IPS DF 6.9 (cell line): ENCODE results near the gene TIMP2.
"Not testable (repeated sequence)": the region's sequence is repeated elsewhere in the genome, so short reads cannot be mapped to it uniquely, and the experiment has no call there.

Experiments used
- DNase-seq: peaks from one replicate; pipeline ENCODE4 v3.0.0-alpha.2; 2013; ENCODE audit warnings: low read depth, low spot score
- H3K27ac ChIP-seq: one replicate; pipeline ENCODE4 v1.5.1; 2013; ENCODE audit warnings: low read length, control low read depth
- H3K27me3 ChIP-seq: 2 replicates; pipeline ENCODE4 v1.6.1; 2013; ENCODE audit warnings: mild to moderate bottlenecking, low read length; ENCODE audit not compliant: control insufficient read depth, insufficient read depth
- H3K36me3 ChIP-seq: 2 replicates; pipeline ENCODE4 v1.6.1; 2013; ENCODE audit warnings: low read length; ENCODE audit not compliant: control insufficient read depth, insufficient read depth
- H3K4me1 ChIP-seq: 2 replicates; pipeline ENCODE4 v1.6.1; 2013; ENCODE audit warnings: low read length; ENCODE audit not compliant: control insufficient read depth, insufficient read depth
- H3K4me3 ChIP-seq: 2 replicates; pipeline ENCODE4 v1.5.1; 2013; ENCODE audit warnings: mild to moderate bottlenecking, low read length
- H3K9me3 ChIP-seq: 2 replicates; pipeline ENCODE4 v1.6.1; 2013; ENCODE audit warnings: low read length, inconsistent platforms; ENCODE audit not compliant: control insufficient read depth, insufficient read depth
- WGBS: extraction: QIAGEN DNeasy Blood & Tissue Kit; methylation state at CpG from one replicate; pipeline ENCODE4 v1.1.7; 2013; ENCODE audit warnings: mixed read lengths, missing lambda C conversion rate; ENCODE audit not compliant: insufficient read length, insufficient coverage; 5-methylcytosine and 5-hydroxymethylcytosine counted together

The TIMP2 gene

GRCh38 chr17:78890096-78890495 lies 35.1 kb downstream of the TIMP2 start:
- H3K9me3 ChIP-seq, H3K4me1 ChIP-seq, DNase-seq, H3K27ac ChIP-seq, H3K27me3 ChIP-seq, H3K4me3 ChIP-seq: not testable (repeated sequence)
- no CpG with 5 or more reads among the region's 11 CpGs for WGBS
- H3K36me3 ChIP-seq: peaks cover 10% of the 10 kb centered on the region

GRCh38 chr17:78889531-78889930 lies 35.7 kb downstream of the TIMP2 start:
- no peak for DNase-seq
- H3K4me3 ChIP-seq: no peak overlapping the region
- H3K9me3 ChIP-seq: no peaks in the 10 kb centered on the region
- H3K4me1 ChIP-seq: peaks cover 2% of the 10 kb centered on the region
- WGBS: no CpG with 5 or more reads among the region's 8 CpGs
- H3K36me3 ChIP-seq: peaks cover 10% of the 10 kb centered on the region
- no peaks in the 10 kb centered on the region for H3K27me3 ChIP-seq
- no peak overlapping the region for H3K27ac ChIP-seq

DNA sequence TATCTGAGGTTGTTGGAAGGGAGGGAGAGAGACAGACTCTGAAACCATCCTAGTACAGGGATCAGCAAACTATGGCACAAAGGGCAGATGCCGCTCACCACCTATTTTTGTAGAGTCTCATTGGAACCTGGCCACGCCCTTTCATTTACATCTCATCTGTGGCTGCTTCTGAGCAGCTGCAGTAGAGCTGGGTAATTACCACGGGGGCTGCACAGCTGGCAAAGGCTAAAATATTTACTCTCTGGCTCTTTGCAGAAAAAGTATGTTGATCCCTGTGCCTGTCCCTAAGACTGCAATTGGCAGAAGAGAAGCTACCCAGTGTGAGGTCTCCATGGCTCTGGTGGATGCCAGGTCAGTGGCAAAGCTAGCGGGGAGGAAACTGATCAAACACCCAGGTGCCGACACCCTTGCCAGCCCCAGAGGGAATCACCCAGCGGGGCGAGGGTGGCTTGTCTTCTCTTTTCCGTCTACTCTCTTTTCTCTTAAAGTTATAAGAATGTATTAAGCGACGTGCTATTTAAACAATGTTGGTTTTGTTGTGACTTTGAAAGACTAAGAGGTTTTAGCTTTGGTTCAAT lies 36.2 kb downstream of the TIMP2 start:
- no peak for DNase-seq
- Histone ChIP-seq H3K27me3 (no peaks in the 10 kb centered on the region), H3K36me3 (peaks cover 10% of the 10 kb centered on the region), H3K27ac (no peak overlapping the region), H3K4me1 (peaks cover 6% of the 10 kb centered on the region), H3K4me3 (no peak overlapping the region), H3K9me3 (no peaks in the 10 kb centered on the region)
- WGBS: no CpG with 5 or more reads among the region's 10 CpGs

DNA sequence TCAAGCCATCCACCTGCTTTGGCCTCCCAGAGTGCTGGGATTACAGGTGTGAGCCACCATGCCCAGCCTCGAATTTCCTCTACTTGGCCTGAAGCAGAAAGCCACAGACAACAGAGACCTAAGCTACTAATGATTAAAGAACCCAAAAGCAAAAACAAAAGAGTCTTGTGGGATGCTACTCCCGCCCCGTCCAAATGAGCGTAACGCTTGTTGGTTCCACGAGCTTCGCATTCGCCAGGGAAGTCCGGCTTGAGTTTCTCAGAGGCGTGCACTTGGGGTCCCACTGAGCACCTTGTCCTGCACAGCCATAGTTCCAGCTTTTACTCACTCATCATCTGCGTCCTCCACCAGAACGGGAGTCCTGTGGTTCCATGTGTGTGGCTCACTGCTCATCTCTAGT lies 38.2 kb downstream of the TIMP2 start:
- 0 out of 2 replicates have a peak, but pooled peaks cover 2% of the 10 kb centered on the region for H3K36me3 ChIP-seq
- WGBS: no CpG with 5 or more reads among the region's 12 CpGs
- H3K27me3 ChIP-seq: no peaks in the 10 kb centered on the region
- H3K27ac ChIP-seq: no peak overlapping the region
- H3K4me3 ChIP-seq: no peak overlapping the region
- no peak for DNase-seq
- peaks cover 10% of the 10 kb centered on the region for H3K4me1 ChIP-seq
- H3K9me3 ChIP-seq: no peaks in the 10 kb centered on the region

GRCh38 chr17:78885956-78886355 lies 39.2 kb downstream of the TIMP2 start:
- Histone ChIP-seq H3K4me1 (peaks cover 10% of the 10 kb centered on the region), H3K27ac (no peak overlapping the region), H3K9me3 (no peaks in the 10 kb centered on the region), H3K4me3 (no peak overlapping the region), H3K36me3 (no peaks in the 10 kb centered on the region), H3K27me3 (no peaks in the 10 kb centered on the region)
- DNase-seq: no peak
- no CpG with 5 or more reads among the region's 8 CpGs for WGBS

- no CpG with 5 or more reads among the region's 24 CpGs for WGBS
- Histone ChIP-seq H3K4me3 (no peak overlapping the region), H3K9me3 (no peaks in the 10 kb centered on the region), H3K27me3 (no peaks in the 10 kb centered on the region), H3K4me1 (peaks cover 10% of the 10 kb centered on the region), H3K36me3 (no peaks in the 10 kb centered on the region), H3K27ac (no peak overlapping the region)
- DNase-seq: no peak
Observed at GRCh38 chr17:78884876-78885667, 40.1 kb downstream of the TIMP2 start.

DNA sequence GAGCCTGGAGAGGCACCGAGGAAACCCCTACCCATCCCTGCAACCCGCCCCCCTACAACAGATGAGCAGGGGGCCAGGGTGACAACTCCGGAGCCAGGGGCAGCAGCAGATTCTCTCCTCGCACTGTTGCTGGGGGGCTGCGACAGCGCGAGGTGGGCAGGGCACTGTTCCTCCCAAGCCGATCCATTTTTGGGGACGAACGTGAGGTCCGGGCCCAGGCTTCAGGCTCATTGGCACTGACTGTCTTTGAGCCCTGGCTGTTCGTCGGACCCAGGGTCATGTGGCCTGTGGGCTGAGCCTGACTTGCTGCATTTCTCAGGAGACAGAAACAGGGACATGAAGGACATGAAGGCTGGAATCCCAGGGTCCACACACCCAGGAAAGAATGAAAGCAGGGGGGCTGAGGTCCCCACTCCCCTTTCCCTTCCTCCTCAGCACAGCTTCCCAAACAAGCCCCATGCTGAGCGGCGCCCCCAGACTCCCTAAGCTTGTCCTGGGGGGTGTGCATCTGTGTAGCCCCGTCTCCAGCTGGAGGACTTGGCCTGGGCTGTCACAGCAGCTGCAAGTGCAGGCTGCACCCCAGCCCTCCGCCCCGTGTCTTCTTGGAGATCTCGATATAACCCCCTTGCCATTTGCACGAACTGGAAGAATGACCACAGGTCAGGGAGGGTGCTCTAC lies 40.9 kb downstream of the TIMP2 start:
- Histone ChIP-seq H3K9me3 (no peaks in the 10 kb centered on the region), H3K27ac (no peak overlapping the region), H3K27me3 (no peaks in the 10 kb centered on the region), H3K4me3 (no peak overlapping the region), H3K4me1 (peaks cover 10% of the 10 kb centered on the region), H3K36me3 (no peaks in the 10 kb centered on the region)
- DNase-seq: no peak
- no CpG with 5 or more reads among the region's 20 CpGs for WGBS

DNA sequence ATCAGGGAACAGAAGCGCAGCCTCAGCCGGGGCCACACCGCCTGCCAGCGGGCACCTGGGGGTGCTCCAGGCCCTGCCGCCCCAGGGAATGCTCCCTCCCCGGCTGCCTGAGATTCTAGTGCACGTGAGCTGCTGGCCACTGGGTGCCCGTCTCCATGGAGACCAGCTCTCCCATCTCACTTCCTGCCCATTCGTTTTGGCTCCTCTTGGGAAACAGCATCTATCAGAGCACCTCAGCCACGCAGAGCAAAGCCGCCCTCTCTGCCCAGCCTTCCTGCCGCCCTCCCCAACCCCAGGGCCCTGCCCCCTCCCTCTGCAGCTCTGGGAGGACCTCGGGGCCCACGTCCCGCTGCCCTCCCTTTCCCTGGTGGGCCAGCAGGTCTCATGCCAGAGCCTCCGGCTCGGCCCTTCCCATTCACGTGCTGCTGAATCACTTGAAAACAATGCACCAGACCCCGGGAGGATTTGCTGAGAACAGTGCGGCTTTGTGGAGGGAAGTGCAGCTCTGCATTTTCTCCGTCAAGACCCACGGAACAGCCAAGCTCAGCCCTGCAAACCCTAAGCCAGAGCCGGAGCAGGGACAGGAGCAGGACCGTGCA lies 41.6 kb downstream of the TIMP2 start:
- no CpG with 5 or more reads among the region's 24 CpGs for WGBS
- peaks cover 10% of the 10 kb centered on the region for H3K4me1 ChIP-seq
- H3K4me3 ChIP-seq: no peak overlapping the region
- no peaks in the 10 kb centered on the region for H3K9me3 ChIP-seq
- H3K36me3 ChIP-seq: no peaks in the 10 kb centered on the region
- DNase-seq: no peak
- no peaks in the 10 kb centered on the region for H3K27me3 ChIP-seq
- no peak overlapping the region for H3K27ac ChIP-seq

DNA sequence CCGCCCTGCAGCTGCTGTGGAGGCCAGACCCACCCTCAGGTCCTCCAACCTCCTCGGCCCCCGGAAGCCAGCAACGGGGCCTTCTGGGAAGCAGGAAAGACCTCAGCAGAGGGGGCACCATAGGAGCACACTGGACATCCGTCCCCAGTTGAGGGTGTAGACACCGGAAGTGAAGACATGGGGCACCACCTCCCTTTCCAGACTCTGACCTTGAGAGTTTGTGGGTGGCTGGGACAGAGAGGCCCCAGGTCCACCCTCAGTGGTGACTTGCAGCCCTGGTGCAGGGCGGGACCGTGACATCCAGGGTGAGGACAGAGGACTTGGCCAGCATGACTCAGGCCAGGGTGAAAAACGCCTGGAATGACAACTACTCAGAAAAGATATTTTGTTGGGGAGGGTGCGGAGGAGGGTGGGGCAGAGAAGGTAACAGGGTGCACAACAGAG lies 42.1 kb downstream of the TIMP2 start:
- no peaks in the 10 kb centered on the region for H3K9me3 ChIP-seq
- no peaks in the 10 kb centered on the region for H3K36me3 ChIP-seq
- H3K27ac ChIP-seq: no peak overlapping the region
- no peak for DNase-seq
- H3K4me3 ChIP-seq: no peak overlapping the region
- H3K27me3 ChIP-seq: no peaks in the 10 kb centered on the region
- peaks cover 10% of the 10 kb centered on the region for H3K4me1 ChIP-seq
- no CpG with 5 or more reads among the region's 10 CpGs for WGBS

DNA sequence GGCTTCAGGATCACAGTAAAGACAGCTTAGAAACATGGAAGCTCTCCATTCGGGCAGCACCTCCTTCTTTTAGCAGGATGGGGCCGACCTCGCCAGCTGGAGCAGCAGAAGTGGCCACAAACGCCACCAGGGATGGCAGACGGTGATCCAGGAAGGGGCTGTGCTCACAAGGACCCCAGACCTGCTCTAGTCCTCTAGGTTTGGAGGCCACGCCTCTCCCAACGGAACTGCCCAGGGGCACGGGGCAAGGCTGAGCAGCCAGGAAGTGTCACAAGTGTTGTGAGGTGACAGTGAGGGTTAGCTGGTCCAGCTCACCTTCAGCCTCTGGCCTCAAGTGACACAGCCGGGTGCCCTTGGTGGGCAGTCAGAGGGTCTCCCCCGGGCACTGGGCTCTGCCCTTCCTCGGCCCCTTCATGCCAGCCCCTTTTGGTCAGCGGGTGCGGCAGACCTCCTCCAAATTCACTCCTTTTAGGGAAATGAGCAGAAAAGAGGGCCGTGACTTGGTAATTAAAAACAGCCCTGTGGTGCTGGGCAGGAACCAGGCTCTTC lies 42.6 kb downstream of the TIMP2 start:
- Histone ChIP-seq H3K27me3 (no peaks in the 10 kb centered on the region), H3K4me3 (no peak overlapping the region), H3K27ac (no peak overlapping the region), H3K9me3 (no peaks in the 10 kb centered on the region), H3K36me3 (no peaks in the 10 kb centered on the region), H3K4me1 (peaks cover 10% of the 10 kb centered on the region)
- no peak for DNase-seq
- no CpG with 5 or more reads among the region's 14 CpGs for WGBS
